Measurements from ENCODE around the gene MIEF2. TPM values are rescaled to one million over a fixed set of nuclear protein-coding genes. Genes with fewer than 3 reads are reported as not detected.

MIEF2 gene
- total RNA-seq, 1 experiment from 2014 or later = 11.2 TPM

- CTCF ChIA-PET = no interaction called here
- H3K4me3 ChIP-seq (ENCODE audit: low read depth in 2 of 2, low read length in 2 of 2) = no peak overlapping the region
- no TSS peak for BruUV-seq (replicated peaks)
Measured at GRCh38 chr17:18256351-18256750, 4.1 kb upstream of the MIEF2 start.

GRCh38 chr17:18256776-18257175 is 3.7 kb upstream of the MIEF2 start:
- TF ChIP-seq TCF7L2 (IDR thresholded peaks at IDR 0.05; ENCODE audit: low read depth, low read length) = no peak
- no peak for TF ChIP-seq SIN3A (IDR thresholded peaks at IDR 0.05; ENCODE audit: borderline replicate concordance, insufficient read depth, low read depth, low read length)
- no peak for TF ChIP-seq REST (IDR thresholded peaks at IDR 0.05; ENCODE audit: insufficient read depth in 1 of 2, low read depth in 2 of 2, low read length in 1 of 2)
- TF ChIP-seq POLR2AphosphoS5 (IDR thresholded peaks at IDR 0.05; ENCODE audit: low read depth, low read length) = no peak
- TF ChIP-seq CTCF (IDR thresholded peaks at IDR 0.05) = no peak
- Histone ChIP-seq H3K27me3 (ENCODE audit: control insufficient read depth, insufficient read depth, low read length) (no peaks in the 10 kb centered on the region), H3K9me3 (ENCODE audit: control insufficient read depth, insufficient read depth, low read depth, low read length) (no peaks in the 10 kb centered on the region), H3K4me3 (ENCODE audit: low read depth in 2 of 2, low read length in 2 of 2) (peak overlapping the region in 1 of 2 experiments; percentile 88; a peak in 1 of 4 replicates), H3K4me1 (ENCODE audit: control insufficient read depth, insufficient read depth, low read length) (peaks cover 11% of the 10 kb centered on the region), H3K36me3 (ENCODE audit: control insufficient read depth, insufficient read depth, low read length) (peaks cover 3% of the 10 kb centered on the region; the same call in 1 of the 2 replicates), H3K27ac (ENCODE audit: low read length) (no peak overlapping the region; the same call in 1 of the 2 replicates)
- no TSS peak for BruUV-seq (replicated peaks)
- DNase-seq (ENCODE audit: low read depth, low spot score) (no peak), ATAC-seq (no peak)
- in situ Hi-C loops (cut with HindIII; ENCODE audit: low pct_unique_long_range_greater_than_20kb, low sequenced_read_pairs) (no loop called here), intact Hi-C loops (cut with micrococcal nuclease; ENCODE audit: unreplicated experiment) (no loop called here)
- CTCF ChIA-PET = no interaction called here
- POLR2A ChIA-PET = interaction anchor here (0.8 kb wide), 1 partner anchor 9 kb away, joined by 3 read pairs; no protein-coding TSS in a partner anchor

More at GRCh38 chr17:18256351-18256750, 4.1 kb upstream of the MIEF2 start:
- TF ChIP-seq SIN3A (IDR thresholded peaks at IDR 0.05; ENCODE audit: borderline replicate concordance, insufficient read depth, low read depth, low read length) (no peak), REST (IDR thresholded peaks at IDR 0.05; ENCODE audit: insufficient read depth in 1 of 2, low read depth in 2 of 2, low read length in 1 of 2) (no peak), CTCF (IDR thresholded peaks at IDR 0.05) (no peak), TCF7L2 (IDR thresholded peaks at IDR 0.05; ENCODE audit: low read depth, low read length) (no peak), POLR2AphosphoS5 (IDR thresholded peaks at IDR 0.05; ENCODE audit: low read depth, low read length) (no peak)
- ATAC-seq (no peak), DNase-seq (ENCODE audit: low read depth, low spot score) (no peak)
- H3K9me3 ChIP-seq (ENCODE audit: control insufficient read depth, insufficient read depth, low read depth, low read length) = no peaks in the 10 kb centered on the region
- POLR2A ChIA-PET = interaction anchor here (0.7 to 0.8 kb wide), 2 partner anchors 9 to 28 kb away, joined by 3 to 4 read pairs; no protein-coding TSS in a partner anchor
- no peaks in the 10 kb centered on the region for H3K27me3 ChIP-seq (ENCODE audit: control insufficient read depth, insufficient read depth, low read length)
- peaks cover 3% of the 10 kb centered on the region; the same call in 1 of the 2 replicates for H3K36me3 ChIP-seq (ENCODE audit: control insufficient read depth, insufficient read depth, low read length)
- intact Hi-C loops (cut with micrococcal nuclease; ENCODE audit: unreplicated experiment) (no loop called here), in situ Hi-C loops (cut with HindIII; ENCODE audit: low pct_unique_long_range_greater_than_20kb, low sequenced_read_pairs) (no loop called here)
- H3K27ac ChIP-seq (ENCODE audit: low read length) = no peak overlapping the region
- H3K4me1 ChIP-seq (ENCODE audit: control insufficient read depth, insufficient read depth, low read length) = peaks cover 9% of the 10 kb centered on the region

Measured in Panc1 (cell line).